ENCODE results near the gene JCHAIN.
"Not testable (repeated sequence)": the region's sequence is repeated elsewhere in the genome, so short reads cannot be mapped to it uniquely, and the experiment has no call there.

The JCHAIN gene

DNA sequence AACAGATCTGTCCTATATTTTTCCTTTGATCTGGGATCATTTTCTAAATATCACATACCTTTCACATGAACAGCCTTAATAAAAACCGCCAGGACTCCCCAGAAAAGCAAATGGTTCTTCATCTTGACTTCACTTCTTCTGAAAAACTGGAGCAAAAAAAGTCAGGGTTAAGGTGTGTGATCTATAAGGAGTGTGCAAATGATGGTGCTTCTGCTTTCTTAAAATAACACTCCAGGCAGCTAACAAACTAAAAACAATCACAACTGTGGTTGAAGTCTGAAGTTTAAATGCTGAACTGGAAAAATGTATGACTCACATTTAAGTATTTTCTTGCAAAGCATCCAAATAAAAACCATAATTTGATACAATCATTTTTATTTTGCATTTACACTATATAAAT, at the start of gene JCHAIN:
Gene JCHAIN, minus strand, starts transcription at position 140 of the 400 bp plus-strand sequence. Its CDS starts 18 bp downstream, at position 122.
- no peak for DNase-seq

DNA sequence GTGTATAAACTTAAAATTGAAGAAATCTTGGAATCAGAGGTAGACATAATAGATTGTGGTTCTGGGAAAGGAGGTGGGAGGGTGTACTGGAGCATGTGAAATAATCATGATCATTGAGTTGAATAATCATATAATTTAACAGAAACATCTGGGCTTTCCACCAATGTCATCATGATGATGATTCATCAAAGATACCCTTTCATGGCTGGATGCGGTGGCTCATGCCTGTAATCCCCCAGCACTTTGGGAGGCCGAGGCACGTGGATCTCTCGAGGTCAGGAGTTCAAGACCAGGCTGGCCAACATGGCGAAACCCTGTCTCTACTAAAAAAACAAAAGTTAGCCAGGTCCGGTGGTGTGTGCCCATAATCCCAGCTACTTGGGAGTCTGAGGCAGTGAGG, 48.8 kb upstream of the JCHAIN start:
- no peak for DNase-seq

DNA sequence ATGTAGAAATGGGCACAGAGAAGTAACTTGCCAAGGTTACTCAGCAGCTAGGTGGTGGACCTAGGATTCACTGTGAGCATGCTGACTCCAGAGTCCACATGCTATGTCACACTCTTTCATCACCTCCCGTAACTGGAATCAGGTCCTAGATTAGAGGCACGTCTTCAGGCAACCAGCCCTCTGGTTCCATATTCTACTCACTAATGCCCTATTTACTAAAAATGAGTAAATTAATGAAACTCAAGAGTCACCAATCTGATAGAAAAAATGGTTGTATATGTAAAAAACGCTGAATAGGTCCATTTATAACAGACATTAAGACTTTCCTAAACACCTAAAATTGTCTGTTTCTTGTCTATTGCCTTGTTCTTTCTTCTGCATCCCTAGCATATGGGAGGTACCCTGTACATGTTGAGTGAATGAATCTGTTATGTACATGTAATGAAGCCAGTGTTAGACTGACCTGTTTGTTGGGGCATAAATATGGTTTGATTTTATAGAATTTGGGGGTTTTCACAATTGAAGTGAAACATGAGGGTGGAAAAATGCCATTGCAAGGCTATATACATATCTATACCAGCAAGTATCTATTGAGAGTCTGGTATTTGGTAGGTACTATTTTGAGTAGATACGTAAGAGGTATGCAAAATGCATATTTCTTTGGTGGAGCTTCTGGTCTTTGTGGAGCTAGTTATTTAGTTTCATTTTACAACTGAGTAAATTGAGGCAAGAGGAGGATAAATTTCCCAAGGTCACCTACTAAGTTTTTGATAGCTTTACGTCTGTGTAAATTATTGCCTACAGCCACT, 48.0 kb upstream of the JCHAIN start:
- no peak for DNase-seq

DNA sequence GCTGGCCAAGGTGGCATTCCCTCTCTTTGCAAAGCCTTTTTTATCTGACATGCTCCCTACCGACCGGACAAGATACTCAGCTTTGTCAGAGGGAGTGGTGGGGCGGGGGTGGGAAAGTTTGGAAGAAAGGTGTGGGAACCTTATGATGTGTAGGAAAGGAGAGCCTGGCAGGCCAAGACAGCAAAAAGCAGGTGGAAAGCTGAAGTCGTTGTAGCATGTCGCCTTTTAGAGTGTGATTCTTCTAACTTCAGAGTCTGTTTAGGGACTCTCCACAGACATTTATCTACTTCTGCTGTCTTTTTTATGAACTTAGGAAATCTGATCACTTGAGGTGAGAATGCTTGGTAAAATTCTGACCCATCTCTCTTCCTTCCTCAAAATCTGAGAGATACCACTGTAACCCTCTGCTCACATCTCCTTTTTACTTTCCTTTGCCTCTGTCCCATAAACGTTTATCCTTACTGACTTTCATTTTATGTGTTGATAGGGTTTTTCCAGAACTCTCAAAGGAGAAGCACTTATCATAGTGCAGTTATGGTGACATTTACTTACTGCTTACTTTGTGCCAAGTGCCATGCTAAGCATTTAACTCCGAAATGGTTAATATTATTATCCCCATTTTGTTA, 47.3 kb upstream of the JCHAIN start:
- DNase-seq = no peak

DNA sequence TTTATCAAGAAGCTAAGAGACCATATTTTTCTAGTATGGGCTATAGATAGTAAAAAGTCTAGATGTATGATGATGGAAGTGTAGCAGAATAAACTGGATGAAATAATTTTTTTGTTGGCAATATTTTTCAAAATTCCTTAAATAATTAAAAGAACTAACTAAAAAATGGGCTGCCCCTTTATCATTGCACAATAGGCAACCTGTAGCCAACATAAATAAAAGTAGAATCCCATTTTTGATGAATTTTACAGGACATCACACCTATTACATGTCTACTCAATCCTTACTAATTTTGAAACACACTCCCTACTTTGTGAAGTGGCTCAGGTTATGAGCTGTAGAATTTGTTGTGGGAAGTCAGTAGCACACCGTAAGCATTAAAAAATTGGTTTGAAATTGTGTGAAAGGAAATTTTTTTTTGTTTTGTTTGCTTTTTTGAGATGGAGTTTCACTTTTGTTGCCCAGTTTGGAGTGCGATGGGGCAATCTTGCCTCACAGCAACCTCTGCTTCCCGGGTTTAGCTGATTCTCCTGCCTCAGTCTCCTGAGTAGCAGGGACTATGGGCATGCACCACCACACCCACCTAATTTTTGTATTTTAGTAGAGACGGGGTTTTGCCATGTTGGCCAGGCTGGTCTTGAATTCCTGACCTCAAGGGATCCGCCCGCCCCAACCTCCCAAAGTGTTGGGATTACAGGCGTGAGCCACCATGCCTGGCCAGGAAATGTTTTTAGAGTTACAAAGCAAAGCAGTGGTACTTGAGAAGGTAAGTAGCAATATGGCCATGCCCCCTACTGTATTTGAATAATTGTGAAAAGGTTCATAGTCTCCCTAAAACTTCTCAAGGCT, 46.5 kb upstream of the JCHAIN start:
- DNase-seq = no peak

DNA sequence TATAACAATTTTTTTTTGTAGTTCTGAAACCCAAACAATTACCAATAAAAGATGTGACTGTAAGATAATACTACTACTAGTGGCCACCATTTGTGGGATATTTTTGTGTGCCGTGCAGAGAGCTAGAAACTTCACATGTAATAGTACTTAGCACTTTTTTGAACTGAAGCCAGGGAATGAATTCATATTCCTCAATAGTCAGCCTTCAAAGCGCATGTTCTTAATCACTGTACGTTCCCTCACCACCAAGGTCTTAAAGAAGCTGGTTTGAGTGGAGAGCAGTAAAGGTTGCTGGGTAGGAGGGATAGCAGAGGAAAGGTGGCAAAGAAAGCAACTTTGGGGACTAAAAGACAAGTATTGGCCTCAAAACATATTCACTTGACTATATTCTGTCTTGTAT, 45.8 kb upstream of the JCHAIN start:
- DNase-seq = no peak

DNA sequence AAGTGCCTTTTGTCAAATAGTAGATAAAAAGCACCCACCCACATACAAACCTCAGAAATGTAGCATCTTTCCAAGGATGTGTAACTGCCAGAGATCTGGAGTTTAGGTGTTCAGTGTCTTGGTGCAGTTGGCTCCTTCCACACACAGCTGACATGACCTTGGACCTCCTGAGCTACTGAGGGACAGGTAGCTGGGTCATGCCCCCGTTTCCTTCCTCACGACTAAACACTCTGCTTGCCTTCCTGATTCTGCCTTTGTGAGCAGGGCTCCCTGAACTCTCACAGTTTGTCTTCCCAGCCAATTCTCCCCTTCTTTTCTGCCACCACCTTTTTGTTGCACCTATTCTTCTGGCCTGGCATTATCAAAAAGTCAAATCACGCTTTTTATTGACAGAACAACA, 45.3 kb upstream of the JCHAIN start:
- DNase-seq = no peak

DNA sequence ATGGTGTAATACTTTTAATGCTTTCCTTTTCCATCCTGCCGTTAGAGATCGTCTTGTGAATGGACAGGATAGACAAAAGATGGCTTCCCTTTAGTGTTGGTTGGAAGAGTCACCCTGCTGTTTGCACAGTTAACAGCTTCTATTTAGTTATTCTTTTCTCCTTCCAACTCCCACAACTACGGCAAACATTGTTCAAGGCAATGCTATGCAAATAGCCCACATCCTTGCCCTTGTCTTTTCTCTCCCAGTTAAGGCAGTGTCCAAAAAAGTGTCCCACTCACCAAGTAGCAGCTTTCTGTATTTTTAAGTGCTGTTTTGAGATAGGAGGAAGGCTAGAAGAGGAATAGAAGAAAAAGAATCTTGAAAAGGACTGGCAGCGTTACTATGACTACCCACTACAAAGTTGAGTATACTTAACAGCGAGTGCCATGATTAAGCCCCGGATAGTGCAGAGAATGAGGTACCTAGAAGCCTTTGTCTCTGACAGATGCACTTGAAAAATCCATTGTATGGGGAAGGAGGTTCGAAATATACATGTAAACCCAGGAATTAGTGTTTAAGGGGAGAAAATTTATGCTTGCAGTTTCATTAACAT, 43.4 kb upstream of the JCHAIN start:
- no peak for DNase-seq

DNA sequence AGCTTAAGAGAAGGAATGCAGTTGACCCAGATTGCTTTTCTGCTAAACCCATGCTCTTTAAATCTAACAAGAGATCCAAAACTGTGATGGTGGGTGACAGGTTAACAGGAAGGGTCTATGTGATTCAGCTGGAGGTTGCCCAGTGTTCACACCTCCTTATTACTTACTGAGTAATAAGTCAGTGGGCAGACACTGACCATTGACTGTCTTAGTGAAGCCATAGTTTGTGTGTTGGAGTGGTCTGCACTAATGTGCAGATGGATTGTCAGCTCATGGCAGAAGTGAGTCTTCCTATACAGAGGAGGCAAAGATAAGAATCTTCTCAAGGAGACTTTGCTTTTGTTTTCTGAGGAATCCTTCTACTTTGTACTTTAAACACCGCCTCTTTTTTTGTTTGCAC, 40.2 kb upstream of the JCHAIN start:
- no peak for DNase-seq

DNA sequence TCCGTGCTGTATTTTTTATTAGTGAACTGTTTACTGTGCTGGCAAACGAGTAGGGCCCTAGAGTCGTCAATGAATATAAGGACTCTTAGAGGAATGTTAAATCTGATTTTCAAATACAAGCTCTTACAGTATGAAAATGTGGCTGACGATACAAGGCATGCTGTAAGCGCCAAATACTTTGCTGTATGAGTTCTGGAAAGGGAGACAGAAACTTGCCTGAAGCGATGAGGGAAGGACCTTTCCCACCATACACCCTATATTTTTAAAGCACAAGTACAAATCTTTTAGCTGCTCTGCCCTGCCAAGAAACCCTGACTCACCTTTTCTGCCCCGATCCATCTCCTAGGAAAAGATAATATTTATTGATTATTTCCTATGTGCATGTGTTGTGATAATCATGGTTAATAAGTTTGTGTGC, 39.7 kb upstream of the JCHAIN start:
- no peak for DNase-seq

DNA sequence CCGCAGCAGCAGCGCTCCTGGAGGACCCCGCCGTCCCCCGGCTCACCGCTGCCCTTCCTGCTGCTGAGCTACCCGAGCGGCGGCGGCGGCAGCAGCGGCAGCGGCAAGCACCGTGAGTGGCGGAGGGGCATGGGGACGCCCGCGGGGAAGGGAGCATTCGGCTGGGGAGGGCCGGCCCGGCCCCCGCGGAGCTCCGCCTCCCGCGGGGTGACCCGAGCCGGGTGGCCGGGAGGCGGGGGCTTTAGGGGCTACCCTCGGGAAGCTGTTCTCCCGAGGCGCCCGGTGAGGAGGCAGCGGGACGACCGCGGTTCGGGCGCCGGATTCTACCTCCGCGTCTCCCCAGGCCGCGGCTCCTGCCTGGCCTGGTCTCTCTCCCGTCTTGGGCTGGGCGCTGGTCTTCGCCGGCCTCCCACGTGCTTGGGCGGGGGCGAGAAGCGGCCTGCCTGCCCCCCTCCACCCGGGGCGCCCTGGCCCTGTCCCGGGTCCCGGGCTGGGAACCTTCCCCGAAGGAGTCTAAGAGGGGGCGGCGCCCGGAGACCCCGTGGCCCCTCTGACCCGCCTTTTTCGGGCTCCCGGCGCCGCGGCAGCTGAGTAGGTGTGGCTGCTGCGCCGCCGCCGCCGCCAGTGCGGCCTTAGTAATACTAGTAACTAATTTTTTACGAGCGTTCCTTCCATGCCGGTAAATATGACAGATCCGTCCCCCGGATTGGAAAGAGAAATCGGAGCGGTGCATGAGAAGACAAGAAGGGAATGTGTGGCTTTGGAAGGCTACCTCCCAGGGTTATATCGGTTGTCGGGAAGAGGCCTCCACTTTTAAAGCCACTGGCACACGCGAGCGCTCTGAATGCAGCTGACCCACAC, 39.1 kb upstream of the JCHAIN start:
- DNase-seq = peak in 57 of 58 donors; percentile 30 to 86 (median 65)

DNA sequence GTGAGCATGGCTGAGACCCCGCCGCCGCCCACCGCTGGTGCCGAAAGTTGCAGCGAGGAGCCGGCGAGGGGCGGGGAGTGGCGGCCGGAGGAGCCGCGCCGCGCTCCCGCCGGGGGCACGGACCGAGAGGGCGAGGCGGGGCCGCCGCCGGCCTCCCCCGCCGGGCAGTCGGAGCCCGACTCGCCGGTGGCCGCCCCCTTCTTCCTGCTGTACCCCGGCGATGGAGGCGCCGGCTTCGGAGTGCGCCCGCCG, 38.5 kb upstream of the JCHAIN start:
- DNase-seq = peak in 3 of 58 donors; percentile 38 to 64 (median 57)

DNA sequence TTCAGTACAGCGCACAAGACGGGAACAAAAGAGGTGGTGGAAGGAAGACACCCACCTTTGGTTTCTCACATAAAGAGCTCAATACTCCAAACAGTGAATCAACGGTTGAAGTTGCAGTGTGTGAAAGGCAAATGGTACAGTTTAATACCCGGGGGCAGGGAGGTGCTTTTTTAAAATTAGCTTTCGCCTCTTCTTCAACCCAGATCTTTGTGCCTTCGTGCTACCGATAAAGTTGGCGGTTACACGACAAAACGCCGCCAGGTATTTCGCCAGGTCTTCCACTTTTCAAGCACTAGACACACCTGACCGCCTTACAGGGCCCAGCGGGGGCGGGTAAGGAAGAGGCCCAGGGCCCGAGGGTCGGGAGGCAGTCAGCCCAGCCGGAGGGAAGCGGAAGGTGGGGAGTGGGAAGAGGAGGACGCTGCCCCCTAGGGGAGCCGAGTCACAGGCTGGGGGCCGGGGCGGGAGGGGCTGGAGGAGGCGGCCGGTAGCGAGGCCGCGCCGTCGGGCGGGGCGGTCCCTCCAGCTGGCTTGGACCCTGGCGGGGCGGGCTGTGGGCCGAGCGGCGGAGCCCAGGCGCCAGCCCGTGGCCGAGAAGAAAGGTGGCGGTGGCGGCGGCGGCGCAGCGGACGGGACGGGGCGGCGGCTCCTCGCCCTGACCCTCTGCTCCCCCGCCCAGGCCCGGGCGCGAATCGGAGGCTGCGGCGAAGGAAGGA, 38.1 kb upstream of the JCHAIN start:
- DNase-seq = peak in 55 of 58 donors; percentile 15 to 81 (median 59)

DNA sequence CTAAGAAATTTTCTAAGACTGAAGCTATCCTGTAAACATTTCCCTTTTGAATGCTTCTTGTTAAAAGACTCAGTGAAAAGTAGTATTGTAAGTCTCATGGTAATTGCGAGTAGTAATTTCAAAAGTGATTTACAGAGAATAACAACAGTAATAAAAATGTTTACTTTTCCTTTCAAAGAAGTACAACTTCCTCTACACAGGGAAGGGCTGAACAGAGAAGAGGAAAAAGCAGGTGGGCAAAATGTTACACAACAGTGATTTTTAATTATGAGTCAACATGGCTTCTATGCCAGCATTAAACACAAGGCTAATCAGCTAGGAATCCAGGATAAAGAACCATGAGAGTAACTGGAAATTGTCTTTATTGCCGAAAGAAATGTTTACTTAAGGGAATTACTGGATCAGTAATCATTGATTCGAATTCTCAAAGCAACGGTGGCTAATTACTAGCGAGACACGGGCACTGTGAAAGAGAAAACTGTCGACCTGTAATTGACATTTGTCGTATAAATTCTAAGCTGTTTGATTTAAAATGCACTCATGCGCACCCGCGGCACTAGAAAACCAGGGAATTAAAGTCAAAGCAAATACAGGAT, 37.4 kb upstream of the JCHAIN start:
- DNase-seq = peak in 17 of 58 donors; percentile 2 to 55 (median 19)

DNA sequence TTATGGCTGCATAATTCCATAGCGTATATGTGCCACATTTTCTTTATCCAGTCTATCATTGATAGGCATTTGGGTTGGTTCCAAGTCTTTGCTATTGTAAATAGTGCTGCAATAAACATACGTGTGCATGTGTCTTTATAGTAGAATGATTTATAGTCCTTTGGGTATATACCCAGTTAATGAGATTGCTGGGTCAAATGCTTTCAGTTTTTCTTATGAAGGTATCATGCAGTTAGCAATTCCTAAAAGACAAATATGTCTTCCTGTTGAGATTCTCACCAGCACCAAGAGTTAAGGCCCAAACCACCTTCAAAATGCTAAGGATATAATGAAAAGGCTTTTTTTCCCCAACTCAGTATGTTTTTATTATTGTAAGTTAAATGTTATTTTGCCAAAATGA, 36.3 kb upstream of the JCHAIN start:
- not testable (repeated sequence) for DNase-seq

DNA sequence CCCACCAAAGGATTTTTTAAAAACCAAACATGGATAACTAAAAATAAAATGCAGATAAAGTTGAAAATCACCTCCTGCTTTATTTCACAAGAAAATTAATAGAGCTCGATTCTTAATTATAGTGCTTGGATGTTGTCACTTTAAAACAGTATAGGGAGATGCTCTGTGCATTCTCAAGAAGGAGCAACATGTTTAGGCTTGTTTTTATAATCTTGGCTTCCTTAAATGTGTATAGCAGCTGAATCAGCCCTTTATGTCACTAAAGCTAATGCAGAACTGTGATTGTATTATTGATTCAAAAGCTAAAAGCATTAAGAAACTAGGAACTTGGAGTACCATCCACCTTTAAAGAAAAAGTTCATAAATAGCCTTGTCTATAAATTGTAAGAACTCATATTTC, 35.0 kb upstream of the JCHAIN start:
- DNase-seq = no peak

DNA sequence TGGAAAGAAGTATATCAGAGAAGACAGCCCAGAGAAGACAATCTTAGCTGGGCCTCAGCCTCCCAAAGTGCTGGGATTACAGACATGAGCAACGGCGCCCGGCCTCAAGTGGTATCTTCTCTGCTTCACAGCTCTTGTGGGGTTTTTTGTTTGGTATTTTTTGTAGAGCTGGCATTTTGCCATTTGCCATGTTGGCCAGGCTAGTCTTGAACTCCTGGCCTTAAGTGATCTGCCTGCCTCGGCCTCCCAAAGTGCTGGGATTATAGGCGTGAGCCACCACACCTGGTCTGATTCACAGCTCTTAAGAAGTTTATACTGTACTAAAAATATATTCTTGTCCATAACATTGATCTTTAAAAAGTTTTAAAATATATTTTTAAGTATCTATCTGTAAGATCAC, 34.4 kb upstream of the JCHAIN start:
- DNase-seq = no peak

DNA sequence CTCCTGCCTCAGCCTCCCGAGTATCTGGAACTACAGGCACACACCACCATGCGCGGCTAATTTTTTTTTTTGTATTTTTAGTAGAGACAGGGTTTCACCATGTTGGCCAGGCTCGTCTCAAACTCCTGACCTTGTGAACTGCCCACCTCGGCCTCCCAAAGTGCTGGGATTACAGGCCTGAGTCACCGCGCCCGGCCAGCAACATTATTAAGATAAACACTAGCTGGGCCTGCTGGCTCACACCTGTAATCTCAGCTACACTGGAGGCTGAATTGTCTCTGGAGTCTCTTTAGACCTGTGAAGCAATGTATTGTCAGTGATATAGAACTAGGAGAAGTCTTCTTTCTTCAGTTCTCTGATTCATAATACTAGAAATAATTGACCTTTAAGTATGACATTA, 32.1 kb upstream of the JCHAIN start:
- not testable (repeated sequence) for DNase-seq

DNA sequence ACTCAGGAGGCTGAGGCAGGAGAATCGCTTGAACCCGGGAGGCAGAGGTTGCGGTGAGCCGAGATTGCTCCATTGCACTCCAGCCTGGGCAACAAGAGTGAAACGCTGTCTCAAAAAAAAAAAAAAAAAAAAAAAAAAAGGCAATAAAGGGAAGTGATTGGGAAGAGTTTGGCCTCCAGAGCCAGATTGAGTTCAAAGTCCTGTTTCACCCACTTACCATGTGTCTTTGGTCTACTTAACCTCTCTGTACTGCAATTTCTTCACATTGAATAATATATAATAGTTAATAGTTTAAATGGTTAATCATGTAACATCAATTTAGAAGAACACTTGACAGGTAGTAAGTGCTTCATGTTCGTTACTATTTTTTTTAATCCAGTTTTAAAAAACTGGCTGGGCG, 28.3 kb upstream of the JCHAIN start:
- not testable (repeated sequence) for DNase-seq

DNA sequence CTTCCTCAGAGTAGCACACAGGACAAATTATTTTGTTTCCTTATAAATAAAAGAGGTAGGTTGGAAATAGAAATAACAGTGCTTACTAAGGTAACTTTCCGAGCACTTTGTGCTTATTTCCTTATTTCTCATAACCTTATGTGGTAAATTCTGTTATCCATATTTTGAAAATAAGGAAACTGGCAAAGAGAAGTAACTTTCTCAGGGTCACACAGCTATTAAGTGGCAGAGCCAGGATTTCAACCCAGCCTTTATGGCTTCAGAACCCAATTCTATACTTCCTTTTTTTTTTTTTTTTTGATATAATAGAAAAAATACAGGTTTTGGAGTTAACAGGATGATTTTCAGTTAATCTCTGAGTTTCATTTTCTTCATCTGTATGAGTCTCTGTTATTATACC, 25.4 kb upstream of the JCHAIN start:
- DNase-seq = no peak
